Measurements from ENCODE around the gene B3GNT8. TPM values are rescaled to one million over a fixed set of nuclear protein-coding genes. Genes with fewer than 3 reads are reported as not detected.

Gene B3GNT8
- polyA plus RNA-seq, 1 of the 3 experiments (the other 2 are of a cell fraction), result not detected

DNA sequence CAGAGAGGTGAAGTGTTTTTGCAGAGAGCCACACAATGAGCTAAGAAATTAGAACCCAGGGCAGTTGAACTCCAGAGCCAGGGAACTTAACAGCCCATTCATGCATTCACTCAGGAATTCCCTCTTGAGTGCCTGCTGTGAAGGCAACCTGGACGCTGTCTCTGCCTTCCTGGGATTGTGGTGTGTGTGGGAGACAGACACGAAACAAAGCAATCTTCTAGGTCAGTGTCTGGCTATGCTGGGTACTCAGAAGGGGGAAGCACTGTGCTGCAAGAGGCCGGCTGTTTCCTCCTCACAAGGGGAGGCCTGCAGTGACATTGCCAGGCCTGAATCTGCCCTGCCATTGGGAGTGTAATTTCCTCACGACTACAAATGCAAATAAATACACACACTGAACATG is 19.9 kb downstream of the B3GNT8 start:
- H3K27me3 ChIP-seq (ENCODE audit: insufficient read depth), result no peaks in the 10 kb centered on the region
- POLR2A ChIA-PET, result interaction anchor here (0.5 kb wide), 1 partner anchor 22 kb away, joined by 3 read pairs; no protein-coding TSS in a partner anchor
- no peak overlapping the region for H3K27ac ChIP-seq (ENCODE audit: low read depth in 2 of 2, low read length in 1 of 2)
- H3K9me2 ChIP-seq, result no peaks in the 10 kb centered on the region
- no peak overlapping the region for H2AFZ ChIP-seq (ENCODE audit: low read depth)
- no peaks in the 10 kb centered on the region for H3K9me3 ChIP-seq
- TF ChIP-seq RAD21 (IDR thresholded peaks at IDR 0.05; ENCODE audit: low read length), result no peak
- no peak for TF ChIP-seq TCF12 (IDR thresholded peaks at IDR 0.05)
- no peak for TF ChIP-seq RFX5 (IDR thresholded peaks at IDR 0.05; ENCODE audit: low read length)
- TF ChIP-seq RXRA (IDR thresholded peaks at IDR 0.05; ENCODE audit: borderline replicate concordance, low read depth), result no peak
- TF ChIP-seq, protein P1, sequence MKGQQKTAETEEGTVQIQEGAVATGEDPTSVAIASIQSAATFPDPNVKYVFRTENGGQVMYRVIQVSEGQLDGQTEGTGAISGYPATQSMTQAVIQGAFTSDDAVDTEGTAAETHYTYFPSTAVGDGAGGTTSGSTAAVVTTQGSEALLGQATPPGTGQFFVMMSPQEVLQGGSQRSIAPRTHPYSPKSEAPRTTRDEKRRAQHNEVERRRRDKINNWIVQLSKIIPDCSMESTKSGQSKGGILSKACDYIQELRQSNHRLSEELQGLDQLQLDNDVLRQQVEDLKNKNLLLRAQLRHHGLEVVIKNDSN (IDR thresholded peaks at IDR 0.05; ENCODE audit: borderline replicate concordance, low read depth), result no peak
- TF ChIP-seq ELF1 (IDR thresholded peaks at IDR 0.05), result no peak
- TF ChIP-seq NFIC (IDR thresholded peaks at IDR 0.05; ENCODE audit: borderline replicate concordance), result no peak
- TF ChIP-seq, protein P2, sequence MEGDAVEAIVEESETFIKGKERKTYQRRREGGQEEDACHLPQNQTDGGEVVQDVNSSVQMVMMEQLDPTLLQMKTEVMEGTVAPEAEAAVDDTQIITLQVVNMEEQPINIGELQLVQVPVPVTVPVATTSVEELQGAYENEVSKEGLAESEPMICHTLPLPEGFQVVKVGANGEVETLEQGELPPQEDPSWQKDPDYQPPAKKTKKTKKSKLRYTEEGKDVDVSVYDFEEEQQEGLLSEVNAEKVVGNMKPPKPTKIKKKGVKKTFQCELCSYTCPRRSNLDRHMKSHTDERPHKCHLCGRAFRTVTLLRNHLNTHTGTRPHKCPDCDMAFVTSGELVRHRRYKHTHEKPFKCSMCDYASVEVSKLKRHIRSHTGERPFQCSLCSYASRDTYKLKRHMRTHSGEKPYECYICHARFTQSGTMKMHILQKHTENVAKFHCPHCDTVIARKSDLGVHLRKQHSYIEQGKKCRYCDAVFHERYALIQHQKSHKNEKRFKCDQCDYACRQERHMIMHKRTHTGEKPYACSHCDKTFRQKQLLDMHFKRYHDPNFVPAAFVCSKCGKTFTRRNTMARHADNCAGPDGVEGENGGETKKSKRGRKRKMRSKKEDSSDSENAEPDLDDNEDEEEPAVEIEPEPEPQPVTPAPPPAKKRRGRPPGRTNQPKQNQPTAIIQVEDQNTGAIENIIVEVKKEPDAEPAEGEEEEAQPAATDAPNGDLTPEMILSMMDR (IDR thresholded peaks at IDR 0.05), result no peak
- no peak for TF ChIP-seq POLR2AphosphoS5 (IDR thresholded peaks at IDR 0.05; ENCODE audit: low read depth, low read length)
- TF ChIP-seq TAF1 (IDR thresholded peaks at IDR 0.05; ENCODE audit: borderline replicate concordance, low read depth, low read length), result no peak
- TF ChIP-seq CHD2 (IDR thresholded peaks at IDR 0.05; ENCODE audit: low read length, partially characterized antibody), result no peak
- no peak for TF ChIP-seq SMC3 (IDR thresholded peaks at IDR 0.05; ENCODE audit: low read depth, low read length)
- no peak for TF ChIP-seq EP300 (IDR thresholded peaks at IDR 0.05; ENCODE audit: borderline replicate concordance in 1 of 2, low read depth in 1 of 2, low read length in 1 of 2)
- TF ChIP-seq, protein P3, sequence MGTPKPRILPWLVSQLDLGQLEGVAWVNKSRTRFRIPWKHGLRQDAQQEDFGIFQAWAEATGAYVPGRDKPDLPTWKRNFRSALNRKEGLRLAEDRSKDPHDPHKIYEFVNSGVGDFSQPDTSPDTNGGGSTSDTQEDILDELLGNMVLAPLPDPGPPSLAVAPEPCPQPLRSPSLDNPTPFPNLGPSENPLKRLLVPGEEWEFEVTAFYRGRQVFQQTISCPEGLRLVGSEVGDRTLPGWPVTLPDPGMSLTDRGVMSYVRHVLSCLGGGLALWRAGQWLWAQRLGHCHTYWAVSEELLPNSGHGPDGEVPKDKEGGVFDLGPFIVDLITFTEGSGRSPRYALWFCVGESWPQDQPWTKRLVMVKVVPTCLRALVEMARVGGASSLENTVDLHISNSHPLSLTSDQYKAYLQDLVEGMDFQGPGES (IDR thresholded peaks at IDR 0.05; ENCODE audit: low read depth, low read length), result no peak
- TF ChIP-seq, protein P4, sequence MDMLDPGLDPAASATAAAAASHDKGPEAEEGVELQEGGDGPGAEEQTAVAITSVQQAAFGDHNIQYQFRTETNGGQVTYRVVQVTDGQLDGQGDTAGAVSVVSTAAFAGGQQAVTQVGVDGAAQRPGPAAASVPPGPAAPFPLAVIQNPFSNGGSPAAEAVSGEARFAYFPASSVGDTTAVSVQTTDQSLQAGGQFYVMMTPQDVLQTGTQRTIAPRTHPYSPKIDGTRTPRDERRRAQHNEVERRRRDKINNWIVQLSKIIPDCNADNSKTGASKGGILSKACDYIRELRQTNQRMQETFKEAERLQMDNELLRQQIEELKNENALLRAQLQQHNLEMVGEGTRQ (IDR thresholded peaks at IDR 0.05; ENCODE audit: borderline replicate concordance, low read depth, low read length), result no peak
- TF ChIP-seq, protein P5, sequence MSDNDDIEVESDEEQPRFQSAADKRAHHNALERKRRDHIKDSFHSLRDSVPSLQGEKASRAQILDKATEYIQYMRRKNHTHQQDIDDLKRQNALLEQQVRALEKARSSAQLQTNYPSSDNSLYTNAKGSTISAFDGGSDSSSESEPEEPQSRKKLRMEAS (IDR thresholded peaks at IDR 0.05; ENCODE audit: low read depth), result no peak
- TF ChIP-seq, protein P6, sequence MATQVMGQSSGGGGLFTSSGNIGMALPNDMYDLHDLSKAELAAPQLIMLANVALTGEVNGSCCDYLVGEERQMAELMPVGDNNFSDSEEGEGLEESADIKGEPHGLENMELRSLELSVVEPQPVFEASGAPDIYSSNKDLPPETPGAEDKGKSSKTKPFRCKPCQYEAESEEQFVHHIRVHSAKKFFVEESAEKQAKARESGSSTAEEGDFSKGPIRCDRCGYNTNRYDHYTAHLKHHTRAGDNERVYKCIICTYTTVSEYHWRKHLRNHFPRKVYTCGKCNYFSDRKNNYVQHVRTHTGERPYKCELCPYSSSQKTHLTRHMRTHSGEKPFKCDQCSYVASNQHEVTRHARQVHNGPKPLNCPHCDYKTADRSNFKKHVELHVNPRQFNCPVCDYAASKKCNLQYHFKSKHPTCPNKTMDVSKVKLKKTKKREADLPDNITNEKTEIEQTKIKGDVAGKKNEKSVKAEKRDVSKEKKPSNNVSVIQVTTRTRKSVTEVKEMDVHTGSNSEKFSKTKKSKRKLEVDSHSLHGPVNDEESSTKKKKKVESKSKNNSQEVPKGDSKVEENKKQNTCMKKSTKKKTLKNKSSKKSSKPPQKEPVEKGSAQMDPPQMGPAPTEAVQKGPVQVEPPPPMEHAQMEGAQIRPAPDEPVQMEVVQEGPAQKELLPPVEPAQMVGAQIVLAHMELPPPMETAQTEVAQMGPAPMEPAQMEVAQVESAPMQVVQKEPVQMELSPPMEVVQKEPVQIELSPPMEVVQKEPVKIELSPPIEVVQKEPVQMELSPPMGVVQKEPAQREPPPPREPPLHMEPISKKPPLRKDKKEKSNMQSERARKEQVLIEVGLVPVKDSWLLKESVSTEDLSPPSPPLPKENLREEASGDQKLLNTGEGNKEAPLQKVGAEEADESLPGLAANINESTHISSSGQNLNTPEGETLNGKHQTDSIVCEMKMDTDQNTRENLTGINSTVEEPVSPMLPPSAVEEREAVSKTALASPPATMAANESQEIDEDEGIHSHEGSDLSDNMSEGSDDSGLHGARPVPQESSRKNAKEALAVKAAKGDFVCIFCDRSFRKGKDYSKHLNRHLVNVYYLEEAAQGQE (IDR thresholded peaks at IDR 0.05; ENCODE audit: low read depth, low read length), result no peak
- H3K4me1 ChIP-seq (ENCODE audit: control insufficient read depth in 1 of 2, insufficient read depth in 2 of 2, low read depth in 1 of 2, low read length in 1 of 2), result peaks cover 0 to 12% of the 10 kb centered on the region in 2 experiments; a peak in 1 of 4 replicates
- WGBS (ENCODE audit: low lambda C conversion rate), result 82% methylated on average over 4 of the region's 4 CpGs
- H3K36me3 ChIP-seq (replicated peaks in 1 of 2; ENCODE audit: control insufficient read depth in 1 of 2, insufficient read depth in 2 of 2, low read length in 1 of 2), result peaks cover 0 to 5% of the 10 kb centered on the region in 2 experiments
- H3K79me2 ChIP-seq (ENCODE audit: insufficient read depth), result no peaks in the 10 kb centered on the region
- H3K4me3 ChIP-seq (ENCODE audit: low read depth in 2 of 2, low read length in 1 of 2), result no peak overlapping the region
- CTCF ChIA-PET, result interaction anchor here (0.7 kb wide), 1 partner anchor 98 kb away, joined by 5 read pairs; no protein-coding TSS in a partner anchor
- H3F3A ChIP-seq (replicated peaks; ENCODE audit: insufficient read depth), result no peaks in the 10 kb centered on the region
- H3K9ac ChIP-seq, result no peak overlapping the region
- H3K4me2 ChIP-seq, result no peak overlapping the region
- no peaks in the 10 kb centered on the region for H4K20me1 ChIP-seq (ENCODE audit: insufficient read depth)
- DNase-seq, result no peak
